HG02642 (cell line): ENCODE data around the gene VWA8.
"Not testable (repeated sequence)": the region's sequence is repeated elsewhere in the genome, so short reads cannot be mapped to it uniquely, and the experiment has no call there.

Source experiments
- ATAC-seq: cut with Tn5 transposase; IDR thresholded peaks from one replicate; pipeline ENCODE4 v1.9.1; 2021; ENCODE audit warnings: mild to moderate bottlenecking; ENCODE audit not compliant: unreplicated experiment, poor library complexity

Gene VWA8

DNA sequence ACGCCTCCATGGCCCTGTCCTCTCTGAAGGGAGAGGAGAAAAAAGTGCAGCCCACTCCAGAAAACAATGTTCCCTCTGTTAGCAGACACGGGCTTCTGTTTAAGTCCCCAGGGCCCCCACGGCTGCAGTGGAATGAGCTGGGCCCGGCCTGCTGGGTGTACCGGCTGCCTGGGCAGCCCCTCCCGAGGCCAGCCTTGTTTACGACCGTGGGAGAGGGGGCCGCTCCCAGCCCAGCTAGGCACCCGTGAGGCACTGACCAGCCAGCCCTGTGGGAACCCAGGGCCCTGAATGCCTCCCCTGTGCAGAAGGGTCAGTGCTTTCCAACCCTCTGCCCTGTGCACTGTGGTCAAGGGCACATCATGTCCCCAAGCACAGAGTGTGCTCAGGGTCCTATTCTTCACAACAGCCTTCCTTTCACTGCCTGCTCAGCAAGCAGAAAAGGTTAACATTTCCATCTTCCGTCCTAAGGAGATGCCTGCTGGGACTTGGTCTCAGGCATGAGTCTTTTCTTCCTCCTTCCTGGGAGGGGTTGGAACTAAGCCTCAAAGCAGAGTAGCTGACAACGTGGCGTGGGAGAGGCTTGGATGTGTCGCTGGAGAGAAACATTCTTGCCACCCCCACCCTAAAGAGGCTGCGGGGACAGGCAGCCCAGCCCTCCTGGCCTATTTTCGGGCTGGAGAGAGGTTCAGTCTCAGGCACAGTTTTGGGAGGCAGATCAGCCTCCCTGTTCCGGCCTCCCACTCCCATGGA is 413.5 kb downstream of the VWA8 start:
- no peak for ATAC-seq

DNA sequence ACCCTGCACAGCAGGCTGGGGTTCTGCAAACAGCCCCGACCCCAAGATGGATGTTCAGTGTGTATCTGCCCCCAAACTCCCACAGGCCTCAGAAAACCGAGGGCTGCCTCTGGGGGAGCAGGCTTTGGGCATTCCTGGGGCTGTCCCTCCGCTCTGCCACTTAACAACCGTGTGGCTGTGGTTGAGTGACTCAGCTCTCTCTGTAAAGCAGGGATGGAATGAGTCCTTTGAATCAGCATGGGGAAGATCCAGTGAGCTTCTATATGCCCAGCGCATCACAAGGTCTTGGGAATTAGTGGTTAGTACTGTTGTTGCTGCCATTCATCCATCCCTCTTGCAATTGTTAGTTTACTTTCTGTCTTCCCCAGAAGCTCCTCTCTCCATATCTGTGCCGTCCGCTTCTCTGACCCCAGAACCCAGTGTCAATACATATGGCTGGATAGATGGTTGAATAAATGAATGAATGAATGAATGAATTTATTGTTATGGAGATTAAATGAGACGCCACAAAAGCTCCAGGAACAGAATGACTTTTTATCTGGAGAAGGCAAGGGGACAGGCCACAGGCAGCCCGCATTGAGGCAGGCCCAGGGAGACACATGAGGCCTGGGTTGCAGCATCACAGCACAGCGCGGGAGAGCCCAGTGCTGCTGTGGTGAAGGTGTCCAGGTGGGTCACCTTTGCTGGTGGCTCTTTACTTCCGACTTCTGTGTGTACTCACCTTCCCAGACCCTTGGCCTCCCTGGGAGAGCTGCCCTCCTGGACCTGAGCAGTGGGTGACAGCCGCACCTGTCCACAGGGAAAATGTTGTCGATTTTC is 414.3 kb downstream of the VWA8 start:
- ATAC-seq, result no peak

DNA sequence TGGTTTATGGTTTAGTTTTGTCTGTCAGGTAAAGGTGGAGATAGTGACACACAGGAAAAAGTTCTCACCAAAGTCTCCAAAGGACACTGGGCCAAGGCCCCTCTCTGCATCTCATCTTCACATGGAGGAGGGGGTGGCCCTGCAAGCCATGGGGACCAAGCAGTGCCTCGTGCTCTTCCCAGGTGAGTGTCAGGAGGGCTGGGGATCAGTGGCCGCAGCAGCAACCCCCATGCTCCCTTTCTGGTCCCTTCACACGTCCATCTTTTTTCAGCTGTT is 415.5 kb downstream of the VWA8 start:
- no peak for ATAC-seq

DNA sequence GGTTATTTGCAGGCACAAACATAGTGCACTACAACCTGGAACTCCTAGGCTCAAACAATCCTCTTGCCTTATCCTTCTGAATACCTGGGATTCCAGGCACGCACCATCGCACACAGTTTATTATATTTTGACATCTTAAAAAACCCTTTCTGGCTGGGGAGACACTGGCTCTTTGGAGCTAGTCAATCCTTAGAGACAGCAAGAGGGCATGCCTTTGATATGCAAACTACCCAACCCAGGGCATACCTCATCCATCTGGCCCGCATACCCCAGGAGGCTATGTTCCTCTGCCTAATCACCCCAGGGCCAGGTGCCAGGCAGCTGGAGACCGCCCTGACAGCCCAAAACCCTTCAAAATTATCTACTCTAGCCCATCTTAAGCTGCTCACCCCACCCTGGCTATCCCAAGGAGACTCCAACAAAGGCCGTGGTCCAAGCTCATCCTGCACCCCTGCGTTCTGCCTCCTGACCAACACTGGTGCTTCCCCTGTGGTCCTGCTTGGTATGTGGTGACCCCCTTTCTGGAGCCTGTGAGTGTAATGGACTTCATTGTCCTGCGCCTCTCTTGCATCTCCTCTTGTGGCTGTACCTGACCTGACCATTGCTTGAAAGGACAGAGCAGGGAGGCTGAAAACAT is 417.1 kb downstream of the VWA8 start:
- no peak for ATAC-seq

DNA sequence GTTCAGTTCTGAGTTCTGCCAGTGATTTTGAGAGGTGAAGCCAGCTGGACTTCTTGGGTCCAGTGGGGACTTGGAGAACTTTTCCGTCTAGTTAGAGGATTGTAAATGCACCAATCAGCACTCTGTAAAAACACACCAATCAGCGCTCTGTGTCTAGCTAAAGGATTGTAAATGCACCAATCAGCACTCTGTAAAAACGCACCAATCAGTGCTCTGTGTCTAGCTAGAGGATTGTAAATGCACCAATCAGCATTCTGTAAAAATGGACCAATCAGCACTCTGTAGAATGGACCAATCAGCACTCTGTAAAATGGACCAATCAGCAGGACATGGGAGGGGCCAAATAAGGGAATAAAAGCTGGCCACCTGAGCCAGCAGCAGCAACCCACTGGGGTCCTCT is 418.1 kb downstream of the VWA8 start:
- not testable (repeated sequence) for ATAC-seq

DNA sequence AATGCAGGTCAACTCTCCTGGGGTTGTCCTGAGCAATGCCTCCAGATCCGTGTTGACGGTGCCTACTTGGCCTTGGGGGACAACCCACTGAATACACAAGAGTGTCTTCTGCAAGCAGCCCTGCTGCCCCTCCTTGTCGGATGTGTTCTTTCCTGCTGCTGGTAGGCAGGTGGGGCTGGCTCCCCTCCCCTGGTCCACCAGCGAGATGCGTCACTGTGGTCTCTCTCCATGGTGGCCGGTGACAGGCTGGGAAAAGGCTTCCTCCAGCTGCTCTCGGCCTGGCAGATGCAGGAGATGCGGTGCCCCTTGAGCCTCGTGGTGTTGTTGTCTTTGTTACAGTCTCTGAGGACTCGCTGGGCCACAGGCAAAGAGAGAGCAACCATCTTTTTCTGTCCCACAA is 418.6 kb downstream of the VWA8 start:
- ATAC-seq, result no peak

DNA sequence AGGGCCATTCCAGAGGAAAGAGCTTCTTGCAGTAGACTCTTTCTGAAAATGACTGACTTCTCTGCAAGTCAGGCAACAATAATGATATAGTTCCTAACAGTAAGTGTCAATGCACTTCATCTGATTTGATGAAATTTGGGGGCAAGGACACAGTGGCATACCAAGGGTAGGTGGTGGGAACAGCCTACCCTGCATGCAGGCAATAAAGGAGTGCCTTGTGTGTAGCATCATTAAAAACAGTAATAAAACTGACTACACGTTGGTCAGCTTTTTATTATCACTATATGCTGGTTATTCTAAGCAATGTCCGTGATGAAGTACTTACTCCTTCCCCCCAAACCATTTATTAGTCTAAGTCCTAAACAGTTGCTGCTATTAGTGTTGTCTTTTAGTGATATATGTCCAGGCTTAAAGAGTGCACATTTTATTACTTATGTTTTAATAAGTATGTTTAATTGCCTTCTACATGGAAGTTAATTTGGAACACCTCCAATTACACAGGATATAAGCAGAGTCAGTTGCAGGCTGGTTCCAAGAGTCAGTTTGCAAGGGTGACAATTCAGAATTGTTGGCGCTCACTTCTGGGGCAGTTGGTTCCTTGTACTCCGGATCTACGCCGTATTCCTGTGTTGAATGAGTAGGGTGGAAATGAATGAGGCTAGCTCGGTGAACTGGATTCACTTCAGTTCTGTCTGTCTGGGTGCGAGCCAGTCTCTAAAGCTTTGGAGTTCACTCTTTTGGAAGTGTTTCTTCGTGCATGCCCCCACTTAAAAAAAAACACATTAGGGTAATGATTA is 419.6 kb downstream of the VWA8 start:
- no peak for ATAC-seq

DNA sequence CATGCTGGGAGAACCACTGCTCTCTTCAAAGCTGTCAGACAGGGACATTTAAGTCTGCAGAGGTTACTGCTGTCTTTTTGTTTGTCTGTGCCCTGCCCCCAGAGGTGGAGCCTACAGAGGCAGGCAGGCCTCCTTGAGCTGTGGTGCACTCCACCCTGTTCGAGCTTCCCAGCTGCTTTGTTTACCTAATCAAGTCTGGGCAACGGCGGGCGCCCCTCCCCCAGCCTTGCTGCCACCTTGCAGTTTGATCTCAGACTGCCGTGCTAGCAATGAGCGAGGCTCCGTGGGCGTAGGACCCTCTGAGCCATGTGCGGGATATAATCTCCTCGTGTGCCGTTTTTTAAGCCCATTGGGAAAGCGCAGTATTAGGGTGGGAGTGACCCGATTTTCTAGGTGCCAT is 420.7 kb downstream of the VWA8 start:
- ATAC-seq, result not testable (repeated sequence)

DNA sequence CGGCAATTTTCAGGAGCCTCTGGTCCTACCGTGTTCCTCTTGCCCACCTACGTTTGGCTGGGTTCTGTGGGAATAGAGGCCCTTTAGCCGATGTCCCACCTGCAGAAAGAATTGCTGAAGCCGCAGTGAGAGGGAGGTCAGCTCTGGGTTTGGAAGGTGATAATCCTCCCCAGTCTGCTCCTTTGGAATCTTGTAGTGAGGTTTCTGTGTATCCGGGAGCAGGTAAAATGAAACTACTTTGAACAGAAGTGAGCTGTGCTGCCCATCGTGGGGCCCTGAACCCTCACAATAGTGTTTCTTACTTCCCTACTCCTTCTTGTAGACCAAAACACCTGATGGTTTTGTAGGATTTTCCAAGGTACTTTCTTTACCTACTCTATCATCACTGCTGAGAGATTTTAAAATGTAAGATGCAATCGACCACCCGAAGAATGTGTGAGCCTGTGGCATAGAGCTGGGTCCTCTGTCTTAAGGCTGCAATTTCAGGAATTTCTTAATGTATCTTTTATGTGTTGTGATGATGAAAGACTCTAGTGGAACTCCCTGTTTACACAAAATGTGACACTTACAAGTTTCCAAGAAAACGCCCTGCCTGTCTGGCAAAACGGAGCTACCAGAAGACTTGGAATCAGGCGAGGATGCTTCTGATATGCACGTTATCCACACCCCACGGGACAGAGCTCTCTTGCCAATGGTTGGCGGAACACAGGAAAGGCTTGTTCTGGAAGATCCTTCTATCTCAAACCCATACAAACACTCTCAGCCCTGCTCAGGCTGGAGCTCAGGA is 427.4 kb downstream of the VWA8 start:
- no peak for ATAC-seq

DNA sequence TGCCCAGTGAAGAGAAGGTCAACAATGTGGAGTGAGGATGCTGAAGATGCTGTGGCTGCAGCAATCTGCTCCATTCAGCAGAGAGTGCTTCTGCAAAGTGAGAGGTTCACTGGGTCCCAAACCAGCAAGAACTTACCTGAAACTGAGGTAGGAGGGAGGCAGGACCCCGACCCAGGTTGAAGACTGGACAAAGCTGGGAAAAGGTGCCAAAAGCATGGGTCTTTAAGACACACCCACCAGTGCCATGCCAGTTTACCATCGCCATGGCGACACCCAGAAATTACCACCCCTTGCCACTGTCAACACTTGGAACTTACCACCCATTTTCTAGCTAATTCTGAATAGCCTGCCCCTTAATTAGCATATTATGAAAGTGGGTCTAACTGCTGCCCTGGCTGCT is 432.9 kb downstream of the VWA8 start:
- no peak for ATAC-seq

DNA sequence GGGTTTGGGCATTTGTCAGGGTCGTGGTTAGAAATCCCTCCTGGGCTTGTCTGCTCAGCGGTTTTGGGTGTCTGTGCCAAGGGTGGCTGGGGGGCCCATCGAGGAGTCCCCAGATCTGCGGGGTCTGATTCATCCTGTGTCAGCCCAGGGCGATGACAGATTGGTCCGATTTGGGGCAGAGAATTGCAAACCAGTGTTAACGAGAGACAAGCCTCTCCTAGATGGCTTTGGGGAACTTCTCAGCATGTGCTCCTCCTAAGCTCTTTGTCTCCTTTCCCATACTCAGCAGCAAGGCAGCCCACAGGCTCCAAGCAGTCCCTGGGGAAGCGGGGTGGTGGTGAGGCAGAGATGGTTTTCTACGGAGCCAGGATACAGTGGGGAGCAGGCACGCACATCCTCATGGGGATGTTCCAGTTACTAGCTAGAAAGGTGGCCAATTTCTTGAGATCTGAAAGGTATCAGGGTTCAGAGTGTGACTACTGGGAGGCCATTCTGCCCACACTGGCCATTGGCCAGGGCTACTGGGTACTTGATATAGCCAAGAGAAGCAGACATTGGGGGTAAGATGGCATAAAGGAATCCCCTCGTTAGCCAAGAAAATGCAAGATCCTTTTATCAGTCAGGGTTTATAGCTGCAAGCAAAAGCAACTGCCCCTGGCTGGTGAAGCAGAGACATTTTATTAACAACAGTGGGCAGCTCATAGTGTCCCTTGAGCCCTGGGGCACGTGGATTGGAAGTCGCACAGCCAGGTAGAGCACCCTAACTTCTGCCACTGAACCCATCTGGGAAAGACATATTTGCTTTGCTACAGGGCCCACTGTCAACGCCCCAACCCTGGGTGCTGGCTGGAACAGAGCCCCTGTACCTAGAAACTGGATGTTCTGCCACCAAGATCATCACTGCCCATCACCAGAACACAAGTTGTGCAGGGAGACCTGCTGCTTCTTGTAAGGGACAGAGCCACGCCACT is 440.0 kb downstream of the VWA8 start:
- ATAC-seq, result no peak

DNA sequence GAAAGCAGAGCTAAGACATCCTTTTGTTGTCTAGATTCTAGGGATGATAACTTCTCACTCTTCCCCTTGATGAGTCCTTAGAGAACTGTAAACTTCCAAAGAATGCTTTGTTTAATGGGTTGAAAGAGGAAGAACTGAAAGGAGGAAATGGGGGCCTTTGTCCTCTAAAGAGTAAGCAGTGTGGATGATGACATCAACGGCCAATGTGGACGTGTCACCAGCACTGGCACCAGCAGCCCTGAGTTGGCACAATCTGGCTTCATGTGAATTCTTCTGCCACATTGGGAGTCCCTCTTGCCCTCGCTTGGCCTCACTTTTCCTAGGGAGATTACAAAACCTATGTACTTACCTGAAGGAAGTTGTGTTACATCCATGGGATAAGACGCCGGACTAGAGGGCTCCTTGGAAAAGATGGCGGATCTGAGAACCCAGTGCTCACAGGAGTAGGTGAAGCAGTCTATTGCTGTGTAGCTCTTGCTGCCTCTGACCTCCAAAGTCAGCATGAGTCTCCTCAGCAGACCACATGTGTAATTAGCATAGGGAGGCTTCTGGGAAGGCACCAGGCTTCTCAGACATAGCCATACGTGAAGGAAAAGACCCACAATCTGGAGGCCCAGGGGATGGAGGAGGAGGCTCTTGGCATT is 440.8 kb downstream of the VWA8 start:
- no peak for ATAC-seq
